Activated T-helper 2 cell treated with anti-CD3 and anti-CD28 coated beads, Interferon-gamma antibody, Interleukin-2, Interleukin-4, amounts not matched to agents 10 μg/mL and 5 μg/mL and 100 μg/mL, durations not matched to agents 14 hours and 24 hours and 36 hours (primary cell): ENCODE measurements around the gene CXCL3. TPM values are rescaled to one million over a fixed set of nuclear protein-coding genes. Genes with fewer than 3 reads are reported as not detected.

ENCODE experiments used
- DNase-seq: peaks from one replicate; pipeline ENCODE4 v3.0.0; 2021; ENCODE audit warnings: low spot score
- H3K27ac Mint-ChIP-seq: one replicate; pipeline ENCODE4 v1.8.0; 2021; ENCODE audit warnings: mixed read lengths
- H3K27me3 Mint-ChIP-seq: one replicate; pipeline ENCODE4 v1.8.0; 2021; ENCODE audit warnings: low read depth, mixed read lengths
- H3K36me3 Mint-ChIP-seq: one replicate; pipeline ENCODE4 v1.8.0; 2021; ENCODE audit warnings: low read depth, mixed read lengths
- H3K4me1 Mint-ChIP-seq: one replicate; pipeline ENCODE4 v1.8.0; 2021; ENCODE audit warnings: low read depth, mixed read lengths
- H3K4me3 Mint-ChIP-seq: one replicate; pipeline ENCODE4 v1.8.0; 2021; ENCODE audit warnings: low read depth, mild to moderate bottlenecking, moderate library complexity, mixed read lengths
- H3K9me3 Mint-ChIP-seq: one replicate; pipeline ENCODE4 v1.8.0; 2021; ENCODE audit warnings: mixed read lengths
- intact Hi-C: fragments of 100-400 bp; cut with micrococcal nuclease; formaldehyde crosslinking; loops from one replicate; pipeline ENCODE4 v1.15.1; 2023
- total RNA-seq: library from RNA; stranded (reverse); gene quantifications from 2 replicates; pipeline ENCODE4 v1.2.3, GENCODE V29; 2022

Gene CXCL3
- total RNA-seq, 1 donor from 2014 or later, result 0.14 TPM

- Mint-ChIP-seq H3K36me3 (no peaks in the 10 kb centered on the region), H3K9me3 (no peaks in the 10 kb centered on the region), H3K27me3 (peaks cover 1% of the 10 kb centered on the region), H3K4me1 (no peaks in the 10 kb centered on the region), H3K27ac (no peak overlapping the region), H3K4me3 (no peak overlapping the region)
- no peak for DNase-seq
- intact Hi-C loops, result no loop called here
Observed at GRCh38 chr4:74063859-74064258, 25.4 kb upstream of the CXCL3 start.

- DNase-seq, result no peak
- H3K4me1 Mint-ChIP-seq, result no peaks in the 10 kb centered on the region
- no peak overlapping the region for H3K4me3 Mint-ChIP-seq
- intact Hi-C loops, result no loop called here
- no peak overlapping the region for H3K27ac Mint-ChIP-seq
- H3K9me3 Mint-ChIP-seq, result no peaks in the 10 kb centered on the region
- H3K36me3 Mint-ChIP-seq, result no peaks in the 10 kb centered on the region
- H3K27me3 Mint-ChIP-seq, result peaks cover 1% of the 10 kb centered on the region
Observed at GRCh38 chr4:74062953-74063352, 24.5 kb upstream of the CXCL3 start.

GRCh38 chr4:74061430-74061829 lies 22.9 kb upstream of the CXCL3 start:
- no peaks in the 10 kb centered on the region for H3K4me1 Mint-ChIP-seq
- DNase-seq, result no peak
- no peak overlapping the region for H3K4me3 Mint-ChIP-seq
- no peaks in the 10 kb centered on the region for H3K9me3 Mint-ChIP-seq
- H3K27me3 Mint-ChIP-seq, result peaks cover 1% of the 10 kb centered on the region
- intact Hi-C loops, result no loop called here
- no peak overlapping the region for H3K27ac Mint-ChIP-seq
- H3K36me3 Mint-ChIP-seq, result no peaks in the 10 kb centered on the region

- no peaks in the 10 kb centered on the region for H3K4me1 Mint-ChIP-seq
- no peak for DNase-seq
- no peak overlapping the region for H3K27ac Mint-ChIP-seq
- intact Hi-C loops, result no loop called here
- H3K27me3 Mint-ChIP-seq, result peaks cover 3% of the 10 kb centered on the region
- H3K9me3 Mint-ChIP-seq, result no peaks in the 10 kb centered on the region
- H3K4me3 Mint-ChIP-seq, result no peak overlapping the region
- no peaks in the 10 kb centered on the region for H3K36me3 Mint-ChIP-seq
Observed at GRCh38 chr4:74059161-74059829, 20.8 kb upstream of the CXCL3 start.

GRCh38 chr4:74058048-74058651 lies 19.7 kb upstream of the CXCL3 start:
- no peaks in the 10 kb centered on the region for H3K36me3 Mint-ChIP-seq
- DNase-seq, result no peak
- H3K4me1 Mint-ChIP-seq, result no peaks in the 10 kb centered on the region
- H3K4me3 Mint-ChIP-seq, result no peak overlapping the region
- intact Hi-C loops, result no loop called here
- H3K27ac Mint-ChIP-seq, result no peak overlapping the region
- peaks cover 3% of the 10 kb centered on the region for H3K27me3 Mint-ChIP-seq
- H3K9me3 Mint-ChIP-seq, result no peaks in the 10 kb centered on the region

GRCh38 chr4:74057588-74057987 lies 19.1 kb upstream of the CXCL3 start:
- no peaks in the 10 kb centered on the region for H3K36me3 Mint-ChIP-seq
- no peak overlapping the region for H3K4me3 Mint-ChIP-seq
- peaks cover 3% of the 10 kb centered on the region for H3K27me3 Mint-ChIP-seq
- H3K9me3 Mint-ChIP-seq, result no peaks in the 10 kb centered on the region
- no peak for DNase-seq
- no peak overlapping the region for H3K27ac Mint-ChIP-seq
- no peaks in the 10 kb centered on the region for H3K4me1 Mint-ChIP-seq
- intact Hi-C loops, result no loop called here

GRCh38 chr4:74056858-74057562 lies 18.5 kb upstream of the CXCL3 start:
- Mint-ChIP-seq H3K27me3 (peaks cover 4% of the 10 kb centered on the region), H3K9me3 (no peaks in the 10 kb centered on the region), H3K4me1 (no peaks in the 10 kb centered on the region), H3K27ac (no peak overlapping the region), H3K4me3 (no peak overlapping the region), H3K36me3 (no peaks in the 10 kb centered on the region)
- DNase-seq, result no peak
- intact Hi-C loops, result no loop called here

GRCh38 chr4:74056114-74056857 lies 17.8 kb upstream of the CXCL3 start:
- Mint-ChIP-seq H3K4me3 (no peak overlapping the region), H3K27me3 (peaks cover 4% of the 10 kb centered on the region), H3K36me3 (no peaks in the 10 kb centered on the region), H3K9me3 (no peaks in the 10 kb centered on the region), H3K27ac (no peak overlapping the region), H3K4me1 (no peaks in the 10 kb centered on the region)
- no peak for DNase-seq
- intact Hi-C loops, result no loop called here

GRCh38 chr4:74055498-74055897 lies 17.0 kb upstream of the CXCL3 start:
- no peaks in the 10 kb centered on the region for H3K9me3 Mint-ChIP-seq
- peaks cover 4% of the 10 kb centered on the region for H3K27me3 Mint-ChIP-seq
- no peak for DNase-seq

GRCh38 chr4:74055096-74055495 lies 16.6 kb upstream of the CXCL3 start:
- intact Hi-C loops, result no loop called here
- no peak for DNase-seq
- Mint-ChIP-seq H3K4me1 (no peaks in the 10 kb centered on the region), H3K27me3 (peaks cover 4% of the 10 kb centered on the region), H3K36me3 (no peaks in the 10 kb centered on the region), H3K27ac (no peak overlapping the region), H3K4me3 (no peak overlapping the region), H3K9me3 (no peaks in the 10 kb centered on the region)

More at GRCh38 chr4:74055498-74055897, 17.0 kb upstream of the CXCL3 start:
- intact Hi-C loops, result no loop called here
- H3K4me3 Mint-ChIP-seq, result no peak overlapping the region
- H3K4me1 Mint-ChIP-seq, result no peaks in the 10 kb centered on the region
- H3K36me3 Mint-ChIP-seq, result no peaks in the 10 kb centered on the region
- no peak overlapping the region for H3K27ac Mint-ChIP-seq

- intact Hi-C loops, result no loop called here
- Mint-ChIP-seq H3K27me3 (peaks cover 4% of the 10 kb centered on the region), H3K4me3 (no peak overlapping the region), H3K36me3 (no peaks in the 10 kb centered on the region), H3K27ac (no peak overlapping the region), H3K9me3 (no peaks in the 10 kb centered on the region), H3K4me1 (no peaks in the 10 kb centered on the region)
- no peak for DNase-seq
Observed at GRCh38 chr4:74054483-74055047, 16.1 kb upstream of the CXCL3 start.

- Mint-ChIP-seq H3K36me3 (no peaks in the 10 kb centered on the region), H3K9me3 (no peaks in the 10 kb centered on the region), H3K27me3 (peaks cover 10% of the 10 kb centered on the region), H3K4me3 (no peak overlapping the region), H3K27ac (no peak overlapping the region), H3K4me1 (no peaks in the 10 kb centered on the region)
- no peak for DNase-seq
- intact Hi-C loops, result no loop called here
Observed at GRCh38 chr4:74047152-74047551, 8.7 kb upstream of the CXCL3 start.
